ENCODE measurements around the gene ITFG2. TPM values are rescaled to one million over a fixed set of nuclear protein-coding genes. Genes with fewer than 3 reads are reported as not detected.
"Not testable (repeated sequence)": the region's sequence is repeated elsewhere in the genome, so short reads cannot be mapped to it uniquely, and the experiment has no call there.

The ITFG2 gene
- total RNA-seq, 1 experiment from 2014 or later = 28.1 TPM

GRCh38 chr12:2768224-2768961 lies 44.1 kb upstream of the ITFG2 start:
- Mint-ChIP-seq H3K27ac (ENCODE audit: low read depth, unreplicated experiment) (no peak overlapping the region), H3K9me3 (ENCODE audit: unreplicated experiment) (no peaks in the 10 kb centered on the region), H3K36me3 (ENCODE audit: insufficient read depth, unreplicated experiment) (no peaks in the 10 kb centered on the region), H3K4me1 (ENCODE audit: insufficient read depth, unreplicated experiment) (no peaks in the 10 kb centered on the region), H3K27me3 (ENCODE audit: insufficient read depth, unreplicated experiment) (peaks cover 77% of the 10 kb centered on the region), H3K4me3 (ENCODE audit: unreplicated experiment) (no peak overlapping the region)
- ChIA-PET CTCF (interaction anchor here (0.6 to 2.4 kb wide), 4 partner anchors 16 to 138 kb away, joined by 3 to 12 read pairs (median 4); no protein-coding TSS in a partner anchor), POLR2A (no interaction called here)
- no peak for TF ChIP-seq CTCF (IDR thresholded peaks at IDR 0.05; ENCODE audit: unreplicated experiment)
- DNase-seq (ENCODE audit: unreplicated experiment) = no peak
- BruUV-seq (replicated peaks) = no TSS peak
- intact Hi-C loops (cut with micrococcal nuclease) = no loop called here

- Mint-ChIP-seq H3K9me3 (ENCODE audit: unreplicated experiment) (no peaks in the 10 kb centered on the region), H3K4me3 (ENCODE audit: unreplicated experiment) (no peak overlapping the region), H3K27ac (ENCODE audit: low read depth, unreplicated experiment) (no peak overlapping the region), H3K27me3 (ENCODE audit: insufficient read depth, unreplicated experiment) (peaks cover 74% of the 10 kb centered on the region), H3K4me1 (ENCODE audit: insufficient read depth, unreplicated experiment) (no peaks in the 10 kb centered on the region), H3K36me3 (ENCODE audit: insufficient read depth, unreplicated experiment) (no peaks in the 10 kb centered on the region)
- intact Hi-C loops (cut with micrococcal nuclease) = no loop called here
- DNase-seq (ENCODE audit: unreplicated experiment) = no peak
- no TSS peak for BruUV-seq (replicated peaks)
- no peak for TF ChIP-seq CTCF (IDR thresholded peaks at IDR 0.05; ENCODE audit: unreplicated experiment)
- ChIA-PET POLR2A (no interaction called here), CTCF (interaction anchor here (0.6 to 2.4 kb wide), 4 partner anchors 14 to 1173 kb away, joined by 3 to 12 read pairs (median 3); no protein-coding TSS in a partner anchor)
Observed at GRCh38 chr12:2769866-2770533, 42.5 kb upstream of the ITFG2 start.

- POLR2A ChIA-PET; CTCF ChIA-PET; BruUV-seq (replicated peaks); H3K27ac Mint-ChIP-seq (ENCODE audit: low read depth, unreplicated experiment); H3K9me3 Mint-ChIP-seq (ENCODE audit: unreplicated experiment); H3K36me3 Mint-ChIP-seq (ENCODE audit: insufficient read depth, unreplicated experiment); intact Hi-C loops (cut with micrococcal nuclease); H3K4me1 Mint-ChIP-seq (ENCODE audit: insufficient read depth, unreplicated experiment); DNase-seq (ENCODE audit: unreplicated experiment); H3K4me3 Mint-ChIP-seq (ENCODE audit: unreplicated experiment): not testable (repeated sequence)
- peaks cover 74% of the 10 kb centered on the region for H3K27me3 Mint-ChIP-seq (ENCODE audit: insufficient read depth, unreplicated experiment)
Observed at GRCh38 chr12:2770544-2770943, 41.9 kb upstream of the ITFG2 start.

GRCh38 chr12:2772370-2772769 lies 40.1 kb upstream of the ITFG2 start:
- no peaks in the 10 kb centered on the region for H3K36me3 Mint-ChIP-seq (ENCODE audit: insufficient read depth, unreplicated experiment)

More at GRCh38 chr12:2772370-2772769, 40.1 kb upstream of the ITFG2 start:
- ChIA-PET CTCF (no interaction called here), POLR2A (no interaction called here)
- Mint-ChIP-seq H3K27ac (ENCODE audit: low read depth, unreplicated experiment) (no peak overlapping the region), H3K27me3 (ENCODE audit: insufficient read depth, unreplicated experiment) (peaks cover 75% of the 10 kb centered on the region), H3K4me1 (ENCODE audit: insufficient read depth, unreplicated experiment) (no peaks in the 10 kb centered on the region), H3K4me3 (ENCODE audit: unreplicated experiment) (no peak overlapping the region), H3K9me3 (ENCODE audit: unreplicated experiment) (no peaks in the 10 kb centered on the region)
- BruUV-seq (replicated peaks) = no TSS peak
- DNase-seq (ENCODE audit: unreplicated experiment) = no peak
- TF ChIP-seq CTCF (IDR thresholded peaks at IDR 0.05; ENCODE audit: unreplicated experiment) = no peak
- intact Hi-C loops (cut with micrococcal nuclease) = no loop called here
